Neural cell (in vitro differentiated cells): ENCODE results near the gene PKN1. TPM values are rescaled to one million over a fixed set of nuclear protein-coding genes. Genes with fewer than 3 reads are reported as not detected.

ENCODE experiments used
- H2AFZ ChIP-seq: fragments of 200-600, 300-800 bp; sonication (generic), shearing (Covaris generic); 2 replicates; pipeline ENCODE4 v1.6.0; 2014; ENCODE audit warnings: low read depth, mild to moderate bottlenecking, antibody characterized with exemption, low read length, moderate library complexity
- H3F3A ChIP-seq: fragments of 200-600 bp; shearing (Covaris generic); 2 replicates; pipeline ENCODE4 v1.6.1; 2016; ENCODE audit warnings: mild to moderate bottlenecking, moderate library complexity, mixed read lengths, antibody characterized with exemption, low read length; ENCODE audit not compliant: insufficient read depth, poor library complexity, severe bottlenecking
- H3K27ac ChIP-seq: fragments of 200-600, 300-800 bp; sonication (generic), shearing (Covaris generic); 2 replicates; pipeline ENCODE4 v1.5.1; 2014; ENCODE audit warnings: mild to moderate bottlenecking, low read length, moderate library complexity
- H3K27me3 ChIP-seq: fragments of 300-800, 200-600 bp; sonication (generic), shearing (Covaris generic); 2 replicates; pipeline ENCODE4 v1.6.0; 2014; ENCODE audit warnings: mild to moderate bottlenecking, low read depth, low read length, moderate library complexity; ENCODE audit not compliant: insufficient read depth
- H3K36me3 ChIP-seq: fragments of 300-800, 200-600 bp; sonication (generic), shearing (Covaris generic); 2 replicates; pipeline ENCODE4 v1.5.1; 2014; ENCODE audit warnings: mild to moderate bottlenecking, antibody characterized with exemption, low read length, moderate library complexity; ENCODE audit not compliant: insufficient read depth
- H3K4me2 ChIP-seq: fragments of 300-800, 200-600 bp; sonication (generic), shearing (Covaris generic); 2 replicates; pipeline ENCODE4 v1.6.0; 2014; ENCODE audit warnings: mild to moderate bottlenecking, low read length
- H3K4me3 ChIP-seq: fragments of 300-800, 200-600 bp; sonication (generic), shearing (Covaris generic); 2 replicates; pipeline ENCODE4 v1.5.1; 2014; ENCODE audit warnings: mild to moderate bottlenecking, low read length, moderate library complexity
- H3K79me2 ChIP-seq: fragments of 200-600 bp; shearing (Covaris generic); replicated peaks from 2 replicates; pipeline ENCODE4 v1.6.0; 2014; ENCODE audit warnings: mild to moderate bottlenecking, low read length, moderate library complexity; ENCODE audit not compliant: insufficient read depth
- H3K9ac ChIP-seq: fragments of 300-800, 200-600 bp; sonication (generic), shearing (Covaris generic); 2 replicates; pipeline ENCODE4 v1.6.1; 2016; ENCODE audit warnings: mild to moderate bottlenecking, low read length, mixed read lengths
- H3K9me2 ChIP-seq: fragments of 200-600 bp; shearing (Covaris generic); 2 replicates; pipeline ENCODE4 v1.6.1; 2016; ENCODE audit warnings: mild to moderate bottlenecking, low read length, mixed read lengths; ENCODE audit not compliant: insufficient read depth
- H3K9me3 ChIP-seq: fragments of 200-600, 300-800 bp; sonication (generic), shearing (Covaris generic); 2 replicates; pipeline ENCODE4 v1.6.1; 2016; ENCODE audit warnings: mild to moderate bottlenecking, mixed run types, low read length, moderate library complexity, mixed read lengths
- H4K20me1 ChIP-seq: fragments of 200-600 bp; shearing (Covaris generic); 2 replicates; pipeline ENCODE4 v1.6.1; 2016; ENCODE audit warnings: mild to moderate bottlenecking, mixed run types; ENCODE audit not compliant: insufficient read depth
- EP300 ChIP-seq: fragments of 450-650 bp; conservative IDR thresholded peaks from 2 replicates; pipeline ENCODE4 v1.6.1; 2014; ENCODE audit warnings: antibody characterized with exemption, mild to moderate bottlenecking, moderate library complexity; ENCODE audit not compliant: poor library complexity, severe bottlenecking
- EZH2 ChIP-seq: fragments of 200-600, 300-800 bp; shearing (Covaris generic), sonication (generic); IDR thresholded peaks from 2 replicates; pipeline ENCODE4 v1.6.1; 2014; ENCODE audit warnings: antibody characterized with exemption, low read length, borderline replicate concordance, mild to moderate bottlenecking; ENCODE audit not compliant: insufficient read depth, poor library complexity, severe bottlenecking
- MXI1 ChIP-seq: fragments of 450-650 bp; conservative IDR thresholded peaks from 2 replicates; pipeline ENCODE4 v1.6.1; 2014; ENCODE audit warnings: antibody characterized with exemption, mild to moderate bottlenecking; ENCODE audit not compliant: poor library complexity, severe bottlenecking
- POLR2AphosphoS5 ChIP-seq: IDR thresholded peaks from 2 replicates; pipeline ENCODE4 v1.6.1; 2012
- RAD21 ChIP-seq: fragments of 450-650 bp; conservative IDR thresholded peaks from 2 replicates; pipeline ENCODE4 v1.6.1; 2014; ENCODE audit warnings: antibody characterized with exemption, mild to moderate bottlenecking, moderate library complexity
- SMC3 ChIP-seq: fragments of 450-650 bp; conservative IDR thresholded peaks from 2 replicates; pipeline ENCODE4 v1.6.1; 2014; ENCODE audit warnings: antibody characterized with exemption, mild to moderate bottlenecking, moderate library complexity; ENCODE audit not compliant: poor library complexity
- TAF1 ChIP-seq: IDR thresholded peaks from 2 replicates; pipeline ENCODE4 v1.6.1; 2012; ENCODE audit warnings: low read depth
- polyA plus RNA-seq: library from polyadenylated mRNA; depleted of rRNA; stranded (reverse); fragments of >200 nt; gene quantifications from 2 replicates; pipeline ENCODE4 v1.2.3, GENCODE V29; 2014
- TF ChIP-seq, protein P1 (sequence below): IDR thresholded peaks from 2 replicates; pipeline ENCODE4 v1.6.1; 2012; ENCODE audit warnings: borderline replicate concordance
- TF ChIP-seq, protein P2 (sequence below): fragments of 450-650 bp; IDR thresholded peaks from 2 replicates; pipeline ENCODE4 v1.5.1; 2014; ENCODE audit warnings: antibody characterized with exemption, mild to moderate bottlenecking, moderate library complexity; ENCODE audit not compliant: poor library complexity, severe bottlenecking

Gene PKN1
- polyA plus RNA-seq, 1 donor from 2014 or later: 64.4 TPM

DNA sequence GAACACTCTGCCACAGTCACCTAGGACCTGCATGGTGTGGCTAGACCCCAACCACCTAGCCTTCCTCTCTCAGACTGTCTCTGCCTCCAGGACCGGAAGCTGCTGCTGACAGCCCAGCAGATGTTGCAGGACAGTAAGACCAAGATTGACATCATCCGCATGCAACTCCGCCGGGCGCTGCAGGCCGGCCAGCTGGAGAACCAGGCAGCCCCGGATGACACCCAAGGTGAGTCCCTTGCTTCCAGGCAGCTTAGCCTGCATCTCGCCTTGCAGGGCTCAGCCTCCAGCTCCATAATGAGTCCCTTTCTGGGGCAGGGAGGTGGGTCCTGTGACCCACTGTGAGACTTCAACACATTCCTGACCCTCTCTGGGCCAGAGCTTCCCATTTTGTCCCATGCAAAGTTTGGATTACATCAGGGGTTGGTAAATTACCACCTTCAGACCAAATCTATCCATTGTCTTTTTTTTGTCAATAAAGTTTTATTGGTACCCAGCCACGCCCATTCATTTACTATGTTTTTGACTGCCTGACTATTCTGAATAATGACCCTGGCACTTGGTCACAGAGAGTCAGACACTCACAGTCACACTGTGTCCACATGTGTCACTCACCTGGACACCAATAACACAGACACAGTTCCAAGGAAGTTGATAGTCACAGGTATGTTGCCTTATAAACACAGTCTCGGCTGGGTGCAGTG is 13.4 kb downstream of the PKN1 start:
- Histone ChIP-seq H3K9me2 (no peaks in the 10 kb centered on the region), H3K27ac (no peak overlapping the region), H3K9ac (no peak overlapping the region), H2AFZ (no peak overlapping the region), H3K4me3 (no peak overlapping the region), H3K79me2 (no peaks in the 10 kb centered on the region), H4K20me1 (no peaks in the 10 kb centered on the region), H3K4me2 (no peak overlapping the region), H3F3A (no peaks in the 10 kb centered on the region), H3K27me3 (no peaks in the 10 kb centered on the region), H3K9me3 (no peaks in the 10 kb centered on the region), H3K36me3 (peaks cover 9% of the 10 kb centered on the region)
- TF ChIP-seq EP300: no peak
- TF ChIP-seq, protein P1, sequence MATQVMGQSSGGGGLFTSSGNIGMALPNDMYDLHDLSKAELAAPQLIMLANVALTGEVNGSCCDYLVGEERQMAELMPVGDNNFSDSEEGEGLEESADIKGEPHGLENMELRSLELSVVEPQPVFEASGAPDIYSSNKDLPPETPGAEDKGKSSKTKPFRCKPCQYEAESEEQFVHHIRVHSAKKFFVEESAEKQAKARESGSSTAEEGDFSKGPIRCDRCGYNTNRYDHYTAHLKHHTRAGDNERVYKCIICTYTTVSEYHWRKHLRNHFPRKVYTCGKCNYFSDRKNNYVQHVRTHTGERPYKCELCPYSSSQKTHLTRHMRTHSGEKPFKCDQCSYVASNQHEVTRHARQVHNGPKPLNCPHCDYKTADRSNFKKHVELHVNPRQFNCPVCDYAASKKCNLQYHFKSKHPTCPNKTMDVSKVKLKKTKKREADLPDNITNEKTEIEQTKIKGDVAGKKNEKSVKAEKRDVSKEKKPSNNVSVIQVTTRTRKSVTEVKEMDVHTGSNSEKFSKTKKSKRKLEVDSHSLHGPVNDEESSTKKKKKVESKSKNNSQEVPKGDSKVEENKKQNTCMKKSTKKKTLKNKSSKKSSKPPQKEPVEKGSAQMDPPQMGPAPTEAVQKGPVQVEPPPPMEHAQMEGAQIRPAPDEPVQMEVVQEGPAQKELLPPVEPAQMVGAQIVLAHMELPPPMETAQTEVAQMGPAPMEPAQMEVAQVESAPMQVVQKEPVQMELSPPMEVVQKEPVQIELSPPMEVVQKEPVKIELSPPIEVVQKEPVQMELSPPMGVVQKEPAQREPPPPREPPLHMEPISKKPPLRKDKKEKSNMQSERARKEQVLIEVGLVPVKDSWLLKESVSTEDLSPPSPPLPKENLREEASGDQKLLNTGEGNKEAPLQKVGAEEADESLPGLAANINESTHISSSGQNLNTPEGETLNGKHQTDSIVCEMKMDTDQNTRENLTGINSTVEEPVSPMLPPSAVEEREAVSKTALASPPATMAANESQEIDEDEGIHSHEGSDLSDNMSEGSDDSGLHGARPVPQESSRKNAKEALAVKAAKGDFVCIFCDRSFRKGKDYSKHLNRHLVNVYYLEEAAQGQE: no peak

DNA sequence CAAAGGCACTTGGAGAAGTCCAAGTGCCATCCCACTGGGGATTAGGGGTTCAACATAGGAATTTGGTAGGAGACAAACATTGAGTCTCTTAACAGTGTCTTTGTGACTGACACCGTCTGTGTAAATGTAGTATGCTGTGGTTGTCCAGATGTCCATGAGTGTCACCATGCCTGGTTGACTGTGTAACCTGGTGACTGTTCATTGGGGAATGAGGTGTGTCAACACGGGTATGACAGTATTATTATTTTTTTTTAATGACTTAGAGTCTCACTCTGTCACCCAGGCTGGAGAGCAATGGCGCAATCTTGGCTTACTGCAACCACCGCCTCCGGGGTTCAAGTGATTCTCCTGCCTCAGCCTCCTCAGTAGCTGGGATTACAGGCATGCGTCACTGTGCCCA is 16.2 kb downstream of the PKN1 start:
- H3F3A ChIP-seq: no peaks in the 10 kb centered on the region
- H4K20me1 ChIP-seq: no peaks in the 10 kb centered on the region
- H3K9me2 ChIP-seq: no peaks in the 10 kb centered on the region
- no peak overlapping the region for H3K27ac ChIP-seq
- H3K4me2 ChIP-seq: no peak overlapping the region
- H3K79me2 ChIP-seq: no peaks in the 10 kb centered on the region
- no peaks in the 10 kb centered on the region for H3K36me3 ChIP-seq
- no peaks in the 10 kb centered on the region for H3K27me3 ChIP-seq
- no peak overlapping the region for H2AFZ ChIP-seq
- no peaks in the 10 kb centered on the region for H3K9me3 ChIP-seq
- H3K9ac ChIP-seq: no peak overlapping the region
- H3K4me3 ChIP-seq: no peak overlapping the region
- TF ChIP-seq TAF1 (no peak), EZH2 (no peak), EP300 (no peak), MXI1 (no peak), RAD21 (no peak), SMC3 (no peak), POLR2AphosphoS5 (no peak)
- TF ChIP-seq, protein P1: no peak
- TF ChIP-seq, protein P2, sequence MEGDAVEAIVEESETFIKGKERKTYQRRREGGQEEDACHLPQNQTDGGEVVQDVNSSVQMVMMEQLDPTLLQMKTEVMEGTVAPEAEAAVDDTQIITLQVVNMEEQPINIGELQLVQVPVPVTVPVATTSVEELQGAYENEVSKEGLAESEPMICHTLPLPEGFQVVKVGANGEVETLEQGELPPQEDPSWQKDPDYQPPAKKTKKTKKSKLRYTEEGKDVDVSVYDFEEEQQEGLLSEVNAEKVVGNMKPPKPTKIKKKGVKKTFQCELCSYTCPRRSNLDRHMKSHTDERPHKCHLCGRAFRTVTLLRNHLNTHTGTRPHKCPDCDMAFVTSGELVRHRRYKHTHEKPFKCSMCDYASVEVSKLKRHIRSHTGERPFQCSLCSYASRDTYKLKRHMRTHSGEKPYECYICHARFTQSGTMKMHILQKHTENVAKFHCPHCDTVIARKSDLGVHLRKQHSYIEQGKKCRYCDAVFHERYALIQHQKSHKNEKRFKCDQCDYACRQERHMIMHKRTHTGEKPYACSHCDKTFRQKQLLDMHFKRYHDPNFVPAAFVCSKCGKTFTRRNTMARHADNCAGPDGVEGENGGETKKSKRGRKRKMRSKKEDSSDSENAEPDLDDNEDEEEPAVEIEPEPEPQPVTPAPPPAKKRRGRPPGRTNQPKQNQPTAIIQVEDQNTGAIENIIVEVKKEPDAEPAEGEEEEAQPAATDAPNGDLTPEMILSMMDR: no peak
